Parathyroid adenoma (tissue), 2 donors: ENCODE data around the gene NPHP3.
"Not testable (repeated sequence)": the region's sequence is repeated elsewhere in the genome, so short reads cannot be mapped to it uniquely, and the experiment has no call there.

Source experiments
- H2AFZ ChIP-seq: fragments of 300-600 bp; sonication (generic); one replicate; pipeline ENCODE4 v1.7.0; 2017; ENCODE audit warnings: antibody characterized with exemption, mild to moderate bottlenecking
- H3K27ac ChIP-seq: fragments of 300-600 bp; sonication (generic); one replicate; pipeline ENCODE4 v1.7.0; 2017
- H3K27me3 ChIP-seq: fragments of 300-600 bp; sonication (generic); one replicate; pipeline ENCODE4 v1.7.0; 2017; ENCODE audit warnings: low read length; ENCODE audit not compliant: control insufficient read depth, insufficient read depth
- H3K36me3 ChIP-seq: fragments of 300-600 bp; sonication (generic); one replicate; pipeline ENCODE4 v1.7.0; 2017; ENCODE audit warnings: low read length; ENCODE audit not compliant: control insufficient read depth, insufficient read depth
- H3K4me1 ChIP-seq: fragments of 300-600 bp; sonication (generic); one replicate; pipeline ENCODE4 v1.7.0; 2017; ENCODE audit warnings: control low read depth
- H3K4me2 ChIP-seq: fragments of 300-600 bp; sonication (generic); one replicate; pipeline ENCODE4 v1.7.0; 2017; ENCODE audit warnings: low read length
- H3K4me3 ChIP-seq: fragments of 300-600 bp; sonication (generic); one replicate; pipeline ENCODE4 v1.7.0; 2017; ENCODE audit warnings: low read depth, low read length
- H3K79me2 ChIP-seq: fragments of 300-600 bp; sonication (generic); one replicate; pipeline ENCODE4 v1.7.0; 2017; ENCODE audit warnings: control low read depth
- H3K9ac ChIP-seq: fragments of 300-600 bp; sonication (generic); one replicate; pipeline ENCODE4 v1.7.0; 2017; ENCODE audit warnings: mild to moderate bottlenecking
- H3K9me3 ChIP-seq: fragments of 300-600 bp; sonication (generic); one replicate; pipeline ENCODE4 v1.7.0; 2017; ENCODE audit warnings: low read length; ENCODE audit not compliant: control insufficient read depth
- CTCF ChIP-seq: fragments of 300-600 bp; sonication (generic); IDR thresholded peaks from one replicate; pipeline ENCODE4 v1.7.0; 2017; ENCODE audit warnings: antibody characterized with exemption, mild to moderate bottlenecking
- donor health status: primary hyperparathyroidism.

The NPHP3 gene

GRCh38 chr3:132641837-132642538 is 80.2 kb downstream of the NPHP3 start:
- Histone ChIP-seq H3K36me3 (no peaks in the 10 kb centered on the region), H2AFZ (no peak overlapping the region), H3K9me3 (no peaks in the 10 kb centered on the region), H3K27me3 (no peaks in the 10 kb centered on the region), H3K4me3 (no peak overlapping the region), H3K79me2 (no peaks in the 10 kb centered on the region), H3K27ac (no peak overlapping the region), H3K4me2 (no peak overlapping the region), H3K4me1 (no peaks in the 10 kb centered on the region), H3K9ac (no peak overlapping the region)
- TF ChIP-seq CTCF: peak; percentile 62

DNA sequence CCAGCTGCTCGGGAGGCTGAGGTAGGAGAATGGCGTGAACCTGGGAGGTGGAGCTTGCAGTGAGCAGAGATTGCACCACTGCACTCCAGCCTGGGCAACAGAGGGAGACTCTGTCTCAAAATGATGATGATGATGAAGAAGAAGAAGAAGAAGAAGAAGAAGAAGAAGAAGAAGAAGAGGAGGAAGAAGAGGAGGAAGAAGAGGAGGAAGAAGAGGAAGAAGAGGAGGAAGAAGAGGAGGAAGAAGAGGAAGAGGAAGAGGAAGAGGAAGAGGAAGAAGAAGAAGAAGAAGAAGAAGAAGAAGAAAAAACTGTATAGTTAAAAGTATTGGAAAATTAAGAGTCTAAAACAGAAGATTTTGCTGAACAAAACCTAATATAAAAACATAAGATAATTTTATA is 80.8 kb downstream of the NPHP3 start:
- H3K36me3 ChIP-seq, H3K27me3 ChIP-seq: not testable (repeated sequence)

GRCh38 chr3:132638706-132639105 is 83.5 kb downstream of the NPHP3 start:
- H3K9me3 ChIP-seq: no peaks in the 10 kb centered on the region
- no peak overlapping the region for H3K9ac ChIP-seq
- no peak overlapping the region for H2AFZ ChIP-seq
- no peaks in the 10 kb centered on the region for H3K4me1 ChIP-seq
- no peaks in the 10 kb centered on the region for H3K27me3 ChIP-seq
- no peak for TF ChIP-seq CTCF
- H3K79me2 ChIP-seq: no peaks in the 10 kb centered on the region
- no peak overlapping the region for H3K4me3 ChIP-seq
- H3K36me3 ChIP-seq: no peaks in the 10 kb centered on the region
- no peak overlapping the region for H3K4me2 ChIP-seq
- H3K27ac ChIP-seq: no peak overlapping the region

More for the DNA sequence above, 80.8 kb downstream of the NPHP3 start:
- not testable (repeated sequence) for H3K27ac ChIP-seq, H3K4me3 ChIP-seq, H3K4me2 ChIP-seq, H3K4me1 ChIP-seq, H3K9ac ChIP-seq, H2AFZ ChIP-seq, H3K79me2 ChIP-seq, H3K9me3 ChIP-seq

- H3K36me3 ChIP-seq: no peaks in the 10 kb centered on the region
- H2AFZ ChIP-seq: no peak overlapping the region
- no peaks in the 10 kb centered on the region for H3K79me2 ChIP-seq
- no peak overlapping the region for H3K4me2 ChIP-seq
- H3K9ac ChIP-seq: no peak overlapping the region
- H3K4me1 ChIP-seq: no peaks in the 10 kb centered on the region
- no peak for TF ChIP-seq CTCF
- H3K4me3 ChIP-seq: no peak overlapping the region
- H3K27ac ChIP-seq: no peak overlapping the region
- no peaks in the 10 kb centered on the region for H3K27me3 ChIP-seq
- H3K9me3 ChIP-seq: no peaks in the 10 kb centered on the region
Observed at GRCh38 chr3:132637590-132637989, 84.6 kb downstream of the NPHP3 start.

- H3K9me3 ChIP-seq: no peaks in the 10 kb centered on the region
- no peaks in the 10 kb centered on the region for H3K79me2 ChIP-seq
- H3K27ac ChIP-seq: no peak overlapping the region
- no peak overlapping the region for H3K9ac ChIP-seq
- H3K4me2 ChIP-seq: no peak overlapping the region
- no peak for TF ChIP-seq CTCF
- no peak overlapping the region for H2AFZ ChIP-seq
- H3K4me1 ChIP-seq: no peaks in the 10 kb centered on the region
- H3K36me3 ChIP-seq: no peaks in the 10 kb centered on the region
- H3K4me3 ChIP-seq: no peak overlapping the region
- H3K27me3 ChIP-seq: no peaks in the 10 kb centered on the region
Observed at GRCh38 chr3:132635052-132635451, 87.2 kb downstream of the NPHP3 start.
